A549 (cell line): ENCODE results near the gene NFU1. TPM values are rescaled to one million over a fixed set of nuclear protein-coding genes. Genes with fewer than 3 reads are reported as not detected.

Experiments
- ATAC-seq, 2 experiments: fragments of 200-7000 bp in 1 of 2; fragments of >200 bp in 1 of 2; cut with Nextera tagmentation in 1 of 2; cut with Tn5 transposase in 1 of 2; 3 replicates each; pipeline versions ENCODE4 v1.8.0 to v1.9.1; 2018 to 2020; ENCODE audit warnings: mild to moderate bottlenecking in 1 of 2, moderate library complexity in 1 of 2
- CTCF ChIA-PET: fragments of 300-600 bp; sonication (Branson Sonifier 250); formaldehyde crosslinking; extraction: SDS; loops from one replicate; lab custom pipeline; 2021; ENCODE audit warnings: antibody characterized with exemption, inconsistent platforms; lab: Yijun Ruan, JAX
- POLR2A ChIA-PET: fragments of 350-600 bp; formaldehyde crosslinking; extraction: SDS; loops from one replicate; lab custom pipeline; 2021; ENCODE audit warnings: antibody characterized with exemption, inconsistent platforms; lab: Yijun Ruan, JAX
- DNase-seq, 2 experiments: peaks; one replicate each; pipeline versions ENCODE4 v3.0.0 to v3.0.0-alpha.2; 2011 to 2016; ENCODE audit warnings: low read depth in 1 of 2, low spot score in 1 of 2
- FAIRE-seq: peaks from 2 replicates; lab custom pipeline; 2011; peaks lifted over from hg19 to GRCh38; lab: Jason Lieb, UNC
- H3K27ac ChIP-seq, 2 experiments: fragments of >200 bp; sonication (Bioruptor Twin); formaldehyde crosslinking; 3 replicates each; pipeline ENCODE4 v1.5.1; 2016 to 2017
- H3K4me1 ChIP-seq: fragments of >200 bp; sonication (Bioruptor Twin); formaldehyde crosslinking; 3 replicates; pipeline ENCODE4 v1.6.1; 2016
- H3K4me2 ChIP-seq: fragments of >200 bp; sonication (Bioruptor Twin); formaldehyde crosslinking; 3 replicates; pipeline ENCODE4 v1.6.1; 2016
- H3K4me3 ChIP-seq: fragments of >200 bp; sonication (Bioruptor Twin); formaldehyde crosslinking; 3 replicates; pipeline ENCODE4 v1.5.1; 2016
- H3K9me3 ChIP-seq: fragments of >200 bp; sonication (Bioruptor Twin); formaldehyde crosslinking; 3 replicates; pipeline ENCODE4 v1.6.1; 2016
- CEBPB ChIP-seq, 2 experiments: fragments of >200 bp in 1 of 2; sonication (Bioruptor Twin) in 1 of 2; formaldehyde crosslinking in 1 of 2; IDR thresholded peaks; 2 replicates each; pipeline ENCODE4 v1.6.1; 2012 to 2016
- EP300 ChIP-seq, 2 experiments: fragments of >200 bp; sonication (Bioruptor Twin); formaldehyde crosslinking; IDR thresholded peaks; 2 replicates in 1 of 2; 3 replicates in 1 of 2; pipeline ENCODE4 v1.6.1; 2016 to 2017
- FOSB ChIP-seq: fragments of 250-450 bp; sonication (Bioruptor Pico); IDR thresholded peaks from 2 replicates; pipeline ENCODE4 v1.5.0; 2020; ENCODE audit warnings: mild to moderate bottlenecking, moderate library complexity
- FOSL2 ChIP-seq, 2 experiments: fragments of 450-650 bp in 1 of 2; fragments of >200 bp in 1 of 2; sonication (Bioruptor Twin) in 1 of 2; formaldehyde crosslinking; IDR thresholded peaks; 2 replicates each; pipeline versions ENCODE4 v1.5.0 to v1.6.1; 2016 to 2020; ENCODE audit warnings: mild to moderate bottlenecking in 1 of 2, moderate library complexity in 1 of 2
- FOXS1 ChIP-seq: fragments of 250-450 bp; sonication (Bioruptor Pico); IDR thresholded peaks from 2 replicates; pipeline ENCODE4 v1.5.0; 2020; ENCODE audit warnings: mild to moderate bottlenecking, moderate library complexity
- HOXB5 ChIP-seq: fragments of 250-450 bp; sonication (Bioruptor Pico); IDR thresholded peaks from 2 replicates; pipeline ENCODE4 v1.5.0; 2020; ENCODE audit warnings: mild to moderate bottlenecking, moderate library complexity
- JUN ChIP-seq, 2 experiments: fragments of >200 bp; sonication (Bioruptor Twin); formaldehyde crosslinking; IDR thresholded peaks; 2 replicates in 1 of 2; 3 replicates in 1 of 2; pipeline ENCODE4 v1.6.1; 2016 to 2017
- JUNB ChIP-seq: fragments of >200 bp; sonication (Bioruptor Twin); formaldehyde crosslinking; IDR thresholded peaks from 2 replicates; pipeline ENCODE4 v1.6.1; 2016
- KDM5A ChIP-seq: fragments of 200-600 bp; sonication (generic); IDR thresholded peaks from 2 replicates; pipeline ENCODE4 v1.6.1; 2016; ENCODE audit warnings: antibody characterized with exemption, mild to moderate bottlenecking
- MAFK ChIP-seq: fragments of 450-650 bp; IDR thresholded peaks from 2 replicates; pipeline ENCODE4 v1.6.1; 2014; ENCODE audit not compliant: partially characterized antibody
- NFE2L2 ChIP-seq: fragments of 150-350 bp; conservative IDR thresholded peaks from 2 replicates; pipeline ENCODE4 v1.6.1; 2014; ENCODE audit warnings: low read length
- PHF8 ChIP-seq: fragments of 200-600 bp; sonication (generic); IDR thresholded peaks from 2 replicates; pipeline ENCODE4 v1.6.1; 2016; ENCODE audit warnings: low read depth, mild to moderate bottlenecking, antibody characterized with exemption, moderate library complexity, borderline replicate concordance
- POLR2A ChIP-seq: IDR thresholded peaks from 2 replicates; pipeline ENCODE4 v1.6.1; 2012; ENCODE audit warnings: mild to moderate bottlenecking, low read length
- POLR2AphosphoS2 ChIP-seq: conservative IDR thresholded peaks from 2 replicates; pipeline ENCODE4 v1.6.1; 2012; ENCODE audit warnings: low read length, improper control_type of control experiment, inconsistent platforms
- RAD21 ChIP-seq, 2 experiments: fragments of >200 bp in 1 of 2; sonication (Bioruptor Twin) in 1 of 2; formaldehyde crosslinking in 1 of 2; IDR thresholded peaks in 1 of 2; conservative IDR thresholded peaks in 1 of 2; 2 replicates in 1 of 2; 3 replicates in 1 of 2; pipeline ENCODE4 v1.6.1; 2012 to 2018; ENCODE audit warnings: inconsistent platforms in 1 of 2
- RFX5 ChIP-seq: fragments of 450-650 bp; IDR thresholded peaks from 2 replicates; pipeline ENCODE4 v1.7.1; 2014; ENCODE audit warnings: antibody characterized with exemption, mild to moderate bottlenecking, moderate library complexity
- SMC3 ChIP-seq: fragments of >200 bp; sonication (Bioruptor Twin); formaldehyde crosslinking; IDR thresholded peaks from 3 replicates; pipeline ENCODE4 v1.6.1; 2018; ENCODE audit warnings: inconsistent platforms
- TFCP2L1 ChIP-seq: fragments of 250-450 bp; sonication (Bioruptor Pico); IDR thresholded peaks from 2 replicates; pipeline ENCODE4 v1.5.0; 2021; ENCODE audit warnings: mild to moderate bottlenecking
- TP53 ChIP-seq: fragments of 250-450 bp; sonication (Bioruptor Pico); IDR thresholded peaks from 2 replicates; pipeline ENCODE4 v1.5.0; 2021; ENCODE audit warnings: mild to moderate bottlenecking, moderate library complexity
- ZNF302 ChIP-seq: fragments of 250-450 bp; sonication (Bioruptor Pico); IDR thresholded peaks from 2 replicates; pipeline ENCODE4 v1.9.0; 2021; ENCODE audit warnings: inconsistent platforms, mild to moderate bottlenecking, moderate library complexity
- WGBS: methylation state at CpG from one replicate; pipeline ENCODE4 v1.1.6; 2017; ENCODE audit errors: missing lambda C conversion rate; 5-methylcytosine and 5-hydroxymethylcytosine counted together
- polyA minus RNA-seq: library from RNA; depleted of rRNA, polyadenylated mRNA; stranded (reverse); fragments of >200 nt; gene quantifications from 2 replicates; pipeline ENCODE4 v1.2.3, GENCODE V29; 2011; rRNA and poly(A)+ RNA removed
- polyA plus RNA-seq, 4 experiments: library from polyadenylated mRNA; depleted of rRNA in 3 of 4; stranded (reverse); fragments of >200 nt; fragmentation: RNase III in 1 of 4; extraction: RNeasy Plus Mini Kit Qiagen cat#74134 plus additional on column Dnase treatment in 1 of 4; gene quantifications; 2 replicates in 3 of 4; 3 replicates in 1 of 4; pipeline ENCODE4 v1.2.3, GENCODE V29; 2011 to 2017
- TF ChIP-seq, protein P1 (sequence below): fragments of >200 bp; sonication (Bioruptor Twin); formaldehyde crosslinking; IDR thresholded peaks from 3 replicates; pipeline ENCODE4 v1.6.1; 2016
- TF ChIP-seq, protein P2 (sequence below): fragments of 250-450 bp; sonication (Bioruptor Pico); IDR thresholded peaks from 2 replicates; pipeline ENCODE4 v1.5.0; 2021; ENCODE audit warnings: mild to moderate bottlenecking, moderate library complexity, borderline replicate concordance
- TF ChIP-seq, protein P3 (sequence below): IDR thresholded peaks from 2 replicates; pipeline ENCODE4 v1.6.1; 2012
- TF ChIP-seq, protein P4 (sequence below): fragments of 150-350 bp; IDR thresholded peaks from 2 replicates; pipeline ENCODE4 v1.6.1; 2014; ENCODE audit warnings: low read depth, mild to moderate bottlenecking, low read length
- TF ChIP-seq, protein P5 (sequence below): IDR thresholded peaks from 2 replicates; pipeline ENCODE4 v1.6.1; 2012

NFU1 gene
- polyA plus RNA-seq (2011; rRNA removed) (67.9 and 99.2 TPM in 2 replicates), polyA plus RNA-seq (2017; fragmentation: RNase III; extraction: RNeasy Plus Mini Kit Qiagen cat#74134 plus additional on column Dnase treatment) (61.4 to 65.4 TPM (median 64.8 TPM) in 3 replicates), polyA minus RNA-seq (6.3 and 6.7 TPM in 2 replicates)
- polyA plus RNA-seq (2012; cell fraction: cytosol; rRNA removed), result 27.3 and 30.3 TPM in 2 replicates
- 12.4 and 13.2 TPM in 2 replicates for polyA plus RNA-seq (2012; cell fraction: nucleus; rRNA removed)

DNA sequence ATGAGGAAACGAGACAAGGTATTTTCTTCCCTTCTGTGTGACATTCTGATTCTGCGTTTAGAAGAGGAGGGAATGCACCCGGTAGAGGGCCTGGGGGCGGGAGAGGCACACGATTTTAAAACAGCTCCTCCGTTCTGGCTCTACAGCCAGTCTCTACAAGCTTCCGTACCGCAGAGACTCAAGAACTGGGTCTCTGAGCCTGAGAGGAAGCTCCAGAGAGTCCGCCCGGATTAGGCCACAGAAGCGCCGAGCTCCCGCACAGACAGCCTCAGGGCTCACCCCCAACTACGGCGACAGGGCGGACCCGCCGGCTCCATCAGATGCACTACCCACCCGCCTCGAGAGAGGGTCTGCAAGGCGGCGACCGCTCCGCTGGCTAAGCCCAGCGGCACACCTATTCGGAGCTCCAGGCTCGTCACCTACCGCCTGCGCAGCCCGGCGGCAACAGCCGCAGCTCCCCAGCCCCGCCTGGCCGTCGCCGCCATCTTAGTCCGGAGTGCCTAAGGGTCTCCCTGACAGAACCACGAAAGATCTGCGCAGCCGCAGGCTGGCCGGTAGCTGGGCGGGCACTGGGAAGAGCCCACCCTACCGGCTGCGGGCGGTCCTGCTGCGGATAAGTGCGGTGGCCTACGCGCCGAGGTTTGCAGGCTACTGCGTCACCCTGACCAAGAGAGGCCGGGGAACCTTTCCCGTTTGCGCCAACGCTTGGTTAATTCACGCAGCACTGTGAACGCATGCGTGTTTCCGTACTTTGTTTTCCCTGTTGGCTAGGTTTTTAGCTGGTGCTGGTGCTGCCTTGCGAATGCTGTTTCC, at the start of gene NFU1:
Gene NFU1, minus strand, starts transcription at position 498 of the 813 bp plus-strand sequence. Its CDS starts 13 bp downstream, at position 485.
- CTCF ChIA-PET, result interaction anchor here (0.6 to 2.3 kb wide), 24 partner anchors 8 to 279 kb away, joined by 3 to 11 read pairs (median 4); no protein-coding TSS in a partner anchor
- H3K9me3 ChIP-seq, result no peaks in the 10 kb centered on the region
- DNase-seq (peak; percentile 96 to 99), FAIRE-seq (no peak), ATAC-seq (peak; percentile 95 to 99)
- H3K4me1 ChIP-seq, result peaks cover 17% of the 10 kb centered on the region
- peak within 1 kb of the TSS; percentile 83 to 95 for H3K27ac ChIP-seq
- H3K4me3 ChIP-seq, result peak within 1 kb of the TSS; percentile 56
- POLR2A ChIA-PET, result interaction anchor here (0.5 to 1.7 kb wide), 10 partner anchors 14 to 478 kb away, joined by 3 to 13 read pairs (median 4); partner anchors contain the start of genes AAK1, GFPT1 and MXD1
- H3K4me2 ChIP-seq, result peak within 1 kb of the TSS; percentile 74
- WGBS, result 1% methylated on average over 38 of the region's 60 CpGs
- peak; percentile 87 for TF ChIP-seq PHF8
- peak; percentile 21; the same call in 1 of the 3 replicates for TF ChIP-seq SMC3
- TF ChIP-seq TFCP2L1 (CRISPR knock-in tag), result peak; percentile 59; the same call in 1 of the 2 replicates
- TF ChIP-seq MAFK, result peak; percentile 16
- peak; percentile 91 to 95 for TF ChIP-seq JUN (IDR thresholded peaks at IDR 0.05)
- TF ChIP-seq, protein P1, sequence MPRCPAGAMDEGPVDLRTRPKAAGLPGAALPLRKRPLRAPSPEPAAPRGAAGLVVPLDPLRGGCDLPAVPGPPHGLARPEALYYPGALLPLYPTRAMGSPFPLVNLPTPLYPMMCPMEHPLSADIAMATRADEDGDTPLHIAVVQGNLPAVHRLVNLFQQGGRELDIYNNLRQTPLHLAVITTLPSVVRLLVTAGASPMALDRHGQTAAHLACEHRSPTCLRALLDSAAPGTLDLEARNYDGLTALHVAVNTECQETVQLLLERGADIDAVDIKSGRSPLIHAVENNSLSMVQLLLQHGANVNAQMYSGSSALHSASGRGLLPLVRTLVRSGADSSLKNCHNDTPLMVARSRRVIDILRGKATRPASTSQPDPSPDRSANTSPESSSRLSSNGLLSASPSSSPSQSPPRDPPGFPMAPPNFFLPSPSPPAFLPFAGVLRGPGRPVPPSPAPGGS, result peak; percentile 81; the same call in 2 of the 3 replicates
- peak; percentile 91 for TF ChIP-seq POLR2A
- TF ChIP-seq, protein P2, sequence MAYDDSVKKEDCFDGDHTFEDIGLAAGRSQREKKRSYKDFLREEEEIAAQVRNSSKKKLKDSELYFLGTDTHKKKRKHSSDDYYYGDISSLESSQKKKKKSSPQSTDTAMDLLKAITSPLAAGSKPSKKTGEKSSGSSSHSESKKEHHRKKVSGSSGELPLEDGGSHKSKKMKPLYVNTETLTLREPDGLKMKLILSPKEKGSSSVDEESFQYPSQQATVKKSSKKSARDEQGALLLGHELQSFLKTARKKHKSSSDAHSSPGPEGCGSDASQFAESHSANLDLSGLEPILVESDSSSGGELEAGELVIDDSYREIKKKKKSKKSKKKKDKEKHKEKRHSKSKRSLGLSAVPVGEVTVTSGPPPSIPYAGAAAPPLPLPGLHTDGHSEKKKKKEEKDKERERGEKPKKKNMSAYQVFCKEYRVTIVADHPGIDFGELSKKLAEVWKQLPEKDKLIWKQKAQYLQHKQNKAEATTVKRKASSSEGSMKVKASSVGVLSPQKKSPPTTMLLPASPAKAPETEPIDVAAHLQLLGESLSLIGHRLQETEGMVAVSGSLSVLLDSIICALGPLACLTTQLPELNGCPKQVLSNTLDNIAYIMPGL (CRISPR knock-in tag), result peak; percentile 80
- no peak; the same call in 1 of the 2 replicates for TF ChIP-seq TP53 (CRISPR knock-in tag)
- TF ChIP-seq RFX5, result 0 out of 2 replicates have a peak, but pooled peaks have one; percentile 28
- TF ChIP-seq ZNF302 (CRISPR knock-in tag), result no peak
- peak in 1 of 2 experiments; percentile 7; a peak in 4 of 5 replicates for TF ChIP-seq RAD21 (conservative IDR thresholded peaks at IDR 0.05 in 1 of 2, IDR thresholded peaks at IDR 0.05 in 1 of 2)
- TF ChIP-seq, protein P3, sequence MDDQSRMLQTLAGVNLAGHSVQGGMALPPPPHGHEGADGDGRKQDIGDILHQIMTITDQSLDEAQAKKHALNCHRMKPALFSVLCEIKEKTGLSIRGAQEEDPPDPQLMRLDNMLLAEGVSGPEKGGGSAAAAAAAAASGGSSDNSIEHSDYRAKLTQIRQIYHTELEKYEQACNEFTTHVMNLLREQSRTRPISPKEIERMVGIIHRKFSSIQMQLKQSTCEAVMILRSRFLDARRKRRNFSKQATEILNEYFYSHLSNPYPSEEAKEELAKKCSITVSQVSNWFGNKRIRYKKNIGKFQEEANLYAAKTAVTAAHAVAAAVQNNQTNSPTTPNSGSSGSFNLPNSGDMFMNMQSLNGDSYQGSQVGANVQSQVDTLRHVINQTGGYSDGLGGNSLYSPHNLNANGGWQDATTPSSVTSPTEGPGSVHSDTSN, result no peak
- no peak for TF ChIP-seq HOXB5 (CRISPR knock-in tag)
- TF ChIP-seq EP300 (IDR thresholded peaks at IDR 0.05), result no peak
- TF ChIP-seq, protein P4, sequence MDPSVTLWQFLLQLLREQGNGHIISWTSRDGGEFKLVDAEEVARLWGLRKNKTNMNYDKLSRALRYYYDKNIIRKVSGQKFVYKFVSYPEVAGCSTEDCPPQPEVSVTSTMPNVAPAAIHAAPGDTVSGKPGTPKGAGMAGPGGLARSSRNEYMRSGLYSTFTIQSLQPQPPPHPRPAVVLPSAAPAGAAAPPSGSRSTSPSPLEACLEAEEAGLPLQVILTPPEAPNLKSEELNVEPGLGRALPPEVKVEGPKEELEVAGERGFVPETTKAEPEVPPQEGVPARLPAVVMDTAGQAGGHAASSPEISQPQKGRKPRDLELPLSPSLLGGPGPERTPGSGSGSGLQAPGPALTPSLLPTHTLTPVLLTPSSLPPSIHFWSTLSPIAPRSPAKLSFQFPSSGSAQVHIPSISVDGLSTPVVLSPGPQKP, result no peak
- TF ChIP-seq, protein P5, sequence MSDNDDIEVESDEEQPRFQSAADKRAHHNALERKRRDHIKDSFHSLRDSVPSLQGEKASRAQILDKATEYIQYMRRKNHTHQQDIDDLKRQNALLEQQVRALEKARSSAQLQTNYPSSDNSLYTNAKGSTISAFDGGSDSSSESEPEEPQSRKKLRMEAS, result peak; percentile 57

DNA sequence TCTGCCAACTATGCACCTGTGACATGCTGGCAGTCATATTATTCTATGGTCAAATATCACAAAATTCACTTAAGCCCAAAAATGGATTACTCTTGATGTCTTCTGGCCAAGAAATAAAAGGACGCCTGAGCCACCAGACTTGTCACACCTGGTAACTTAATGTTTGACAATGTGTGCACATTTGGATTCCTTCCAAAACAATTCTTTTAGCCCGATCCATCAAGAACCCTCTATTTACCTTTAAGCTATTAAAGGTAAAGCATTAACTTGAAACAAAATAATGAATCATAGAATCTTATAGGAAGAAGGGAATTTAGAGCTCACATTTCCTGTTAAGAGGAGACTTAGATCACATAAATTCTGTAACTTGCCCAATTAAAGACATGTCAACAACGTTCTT, 46.5 kb upstream of the NFU1 start:
- POLR2A ChIA-PET, result no interaction called here
- DNase-seq (peak in 1 of 2 experiments; percentile 64), ATAC-seq (peak in 1 of 2 experiments; percentile 68; a peak in 3 of 6 replicates), FAIRE-seq (peak; percentile 72)
- no peaks in the 10 kb centered on the region for H3K9me3 ChIP-seq
- CTCF ChIA-PET, result interaction anchor here (0.9 to 1.5 kb wide), 3 partner anchors 17 to 333 kb away, joined by 3 read pairs; no protein-coding TSS in a partner anchor
- peaks cover 27% of the 10 kb centered on the region for H3K4me1 ChIP-seq
- H3K4me3 ChIP-seq, result peak overlapping the region; percentile 2; the same call in 1 of the 3 replicates
- H3K27ac ChIP-seq, result no peak overlapping the region
- peak overlapping the region; percentile 64 for H3K4me2 ChIP-seq
- WGBS, result 3% methylated on average over 3 of the region's 3 CpGs
- TF ChIP-seq POLR2A (no peak), CEBPB (IDR thresholded peaks at IDR 0.05) (peak in 1 of 2 experiments; percentile 29; a peak in 1 of 4 replicates), RAD21 (conservative IDR thresholded peaks at IDR 0.05 in 1 of 2, IDR thresholded peaks at IDR 0.05 in 1 of 2) (no peak), FOXS1 (CRISPR knock-in tag) (no peak), NFE2L2 (no peak), FOSL2 (IDR thresholded peaks at IDR 0.05) (no peak), FOSL2 (CRISPR knock-in tag; IDR thresholded peaks at IDR 0.05) (peak; percentile 61), POLR2AphosphoS2 (no peak), JUNB (peak; percentile 55; the same call in 1 of the 2 replicates), KDM5A (no peak), FOSB (CRISPR knock-in tag) (no peak), ZNF302 (CRISPR knock-in tag) (no peak), RFX5 (no peak)
- TF ChIP-seq, protein P5, result peak; percentile 19; the same call in 1 of the 2 replicates
- TF ChIP-seq, protein P2 (CRISPR knock-in tag), result no peak
